GM12891 (cell line): Measurements from ENCODE around the gene EHMT1.

ENCODE experiments used
- POLR2A ChIP-seq: IDR thresholded peaks from 2 replicates; pipeline ENCODE4 v1.6.1; 2011; ENCODE audit warnings: low read depth, low read length, control low read depth
- POLR2AphosphoS5 ChIP-seq: IDR thresholded peaks from 2 replicates; pipeline ENCODE4 v1.6.1; 2011; ENCODE audit warnings: low read depth, low read length, control low read depth
- SPI1 ChIP-seq: IDR thresholded peaks from 2 replicates; pipeline ENCODE4 v1.6.1; 2011; ENCODE audit warnings: low read depth, low read length, control low read depth
- TAF1 ChIP-seq: IDR thresholded peaks from 2 replicates; pipeline ENCODE4 v1.6.1; 2011; ENCODE audit warnings: low read depth, low read length, control low read depth

GRCh38 chr9:137665697-137666512, 47.1 kb downstream of the EHMT1 start:
- no peak for TF ChIP-seq POLR2A
- TF ChIP-seq SPI1: no peak
- TF ChIP-seq TAF1: no peak
- TF ChIP-seq POLR2AphosphoS5: no peak
